Astrocyte of the hippocampus (primary cell): Measurements from ENCODE around the gene TOPAZ1.
A peak's percentile ranks its signal among the peaks of the same experiment; 100 is the strongest.

Experiments
- DNase-seq: peaks from one replicate; pipeline ENCODE4 v3.0.0; 2011; ENCODE audit warnings: low read depth, low spot score

The TOPAZ1 gene

DNA sequence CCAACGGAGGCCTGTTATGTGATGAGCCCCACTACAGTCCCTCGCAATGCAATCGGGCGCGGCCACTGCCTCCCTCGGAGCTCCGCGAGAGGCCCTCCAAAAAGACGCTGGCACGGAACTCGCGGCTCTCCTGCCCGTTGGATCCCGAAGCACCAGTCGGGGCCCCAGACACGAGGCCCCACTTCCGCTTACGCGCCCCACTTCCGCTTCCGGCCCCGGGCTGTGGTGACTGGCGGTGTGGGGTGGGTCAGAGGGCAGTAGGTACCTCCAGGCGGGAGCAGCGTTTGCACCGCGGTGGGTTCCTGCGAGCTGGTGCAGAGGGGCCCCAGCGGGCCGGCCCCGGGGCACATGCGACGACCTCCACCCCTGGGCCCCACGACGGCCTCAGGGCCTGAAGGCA, at the start of gene TOPAZ1:
TOPAZ1 (plus strand) TSS at position 181 of the 400 bp plus-strand sequence; CDS start at position 349, 168 bp downstream.
- no peak for DNase-seq

DNA sequence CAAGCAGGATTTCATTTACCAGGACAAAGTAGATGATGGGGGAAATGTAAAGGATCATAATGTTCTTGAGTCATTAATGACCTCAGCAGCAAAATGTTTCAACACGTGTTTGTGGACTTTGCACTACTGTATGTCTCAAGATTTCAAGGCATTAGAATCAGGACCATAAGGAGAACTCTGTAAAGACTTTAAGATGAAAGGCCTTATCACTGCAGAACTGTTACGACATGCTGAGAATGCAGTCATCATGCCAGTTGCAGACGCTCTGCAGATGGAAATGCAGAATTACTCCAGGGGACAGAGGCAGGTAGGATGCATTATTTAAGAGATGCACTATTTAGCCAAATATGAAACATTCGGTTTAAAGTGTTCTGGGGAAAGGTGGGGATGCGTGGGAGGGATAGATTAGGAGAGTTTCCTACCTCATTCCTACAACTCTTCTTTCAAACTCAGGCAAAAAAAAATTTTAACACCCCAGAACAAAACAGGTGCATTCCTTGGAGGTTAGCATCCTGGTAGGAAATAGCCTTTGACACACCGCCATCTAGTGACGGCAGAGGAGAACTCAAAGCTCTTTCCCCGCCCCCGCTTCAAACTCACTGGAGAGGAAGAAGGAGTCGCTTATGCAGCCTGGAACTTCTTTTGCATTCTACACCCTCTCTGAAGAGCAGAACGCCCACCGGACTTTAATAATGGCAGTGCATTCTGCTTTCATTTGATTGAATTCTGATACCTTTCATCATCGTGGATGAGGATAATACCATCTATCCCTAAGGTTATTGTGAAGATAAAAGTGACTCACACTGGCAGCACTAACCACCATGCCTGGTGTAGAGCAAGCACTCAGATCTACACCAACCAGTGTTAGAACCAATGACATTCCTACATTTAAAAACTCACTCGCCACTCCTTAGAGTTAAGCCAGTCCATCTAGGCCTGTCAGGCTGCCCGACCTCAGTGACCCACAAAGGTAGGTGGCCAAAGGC, 43.1 kb upstream of the TOPAZ1 start:
- peak; percentile 87 for DNase-seq

DNA sequence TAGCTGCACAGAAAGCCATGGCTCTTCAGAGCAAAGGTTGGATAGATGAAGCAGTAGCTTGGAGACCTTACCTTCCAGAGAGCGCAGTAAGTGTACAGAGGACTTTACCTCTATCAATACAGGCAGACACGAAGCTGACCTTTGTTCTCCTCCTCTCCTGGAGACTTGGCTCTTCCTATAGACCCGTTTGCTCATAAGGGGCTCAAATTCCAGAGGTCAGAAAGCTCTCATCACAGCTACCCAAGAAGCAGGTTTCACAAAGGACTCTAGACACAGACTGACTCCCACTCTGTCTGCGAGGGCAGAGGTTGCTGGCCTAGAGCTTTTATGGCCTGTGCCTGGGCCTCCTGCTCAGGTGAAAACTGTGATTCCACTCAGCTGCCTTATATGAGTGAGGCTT, 35.4 kb upstream of the TOPAZ1 start:
- DNase-seq, result no peak

DNA sequence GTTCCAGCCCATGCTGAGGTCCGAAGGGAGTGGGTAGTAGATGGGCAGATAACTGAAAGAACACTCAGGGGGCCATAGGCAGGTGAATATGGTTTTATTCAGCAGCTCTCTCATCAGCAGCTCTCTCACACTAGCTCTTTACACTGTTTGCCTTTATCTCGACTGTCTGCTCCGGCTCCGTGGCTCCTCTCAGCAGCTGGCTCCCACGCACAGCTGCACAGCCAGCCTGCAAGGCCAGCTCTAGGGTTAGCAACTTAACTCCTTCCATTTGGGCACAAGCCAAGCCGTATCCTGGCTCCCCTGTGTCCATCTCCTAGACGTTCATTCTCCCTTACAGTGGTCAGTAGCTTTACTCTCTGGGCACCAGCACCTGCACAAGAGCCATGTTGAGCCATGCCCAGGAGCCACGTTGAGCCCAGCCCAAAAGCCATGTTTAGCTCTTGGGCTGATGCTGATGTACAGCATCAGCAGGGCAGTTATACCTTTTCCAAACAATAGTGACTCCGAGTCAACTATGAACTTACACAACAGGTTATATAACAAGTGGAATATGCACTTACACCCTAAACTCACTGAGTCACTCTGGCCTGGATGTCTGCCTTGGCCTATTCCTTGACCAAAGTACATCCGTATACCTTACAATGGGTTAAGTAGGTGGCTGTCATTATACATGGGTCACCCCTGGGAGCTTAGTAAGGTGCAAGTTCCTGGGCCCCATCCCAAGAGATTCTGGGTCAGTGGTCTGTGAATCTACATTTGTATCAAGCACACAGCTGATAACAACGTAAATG, 34.6 kb upstream of the TOPAZ1 start:
- no peak for DNase-seq

DNA sequence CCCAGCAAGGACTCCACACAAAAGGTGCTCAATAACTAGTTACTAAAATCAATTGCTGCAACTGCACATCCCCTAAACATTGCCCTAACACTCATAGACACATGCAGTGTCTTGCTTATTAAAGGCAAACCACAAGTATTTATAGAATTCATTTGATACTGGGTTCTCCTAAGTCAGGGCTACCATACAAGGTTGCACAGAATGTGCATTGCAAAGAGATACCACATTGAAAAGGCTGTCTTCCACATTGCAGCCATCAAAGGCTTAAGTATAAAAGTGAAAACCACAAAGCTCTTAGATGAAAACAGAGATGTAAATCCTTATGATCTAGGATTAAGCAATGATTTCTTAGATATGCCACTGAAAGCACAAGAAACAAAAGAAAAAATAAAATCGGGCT, 33.6 kb upstream of the TOPAZ1 start:
- DNase-seq, result peak; percentile 42

DNA sequence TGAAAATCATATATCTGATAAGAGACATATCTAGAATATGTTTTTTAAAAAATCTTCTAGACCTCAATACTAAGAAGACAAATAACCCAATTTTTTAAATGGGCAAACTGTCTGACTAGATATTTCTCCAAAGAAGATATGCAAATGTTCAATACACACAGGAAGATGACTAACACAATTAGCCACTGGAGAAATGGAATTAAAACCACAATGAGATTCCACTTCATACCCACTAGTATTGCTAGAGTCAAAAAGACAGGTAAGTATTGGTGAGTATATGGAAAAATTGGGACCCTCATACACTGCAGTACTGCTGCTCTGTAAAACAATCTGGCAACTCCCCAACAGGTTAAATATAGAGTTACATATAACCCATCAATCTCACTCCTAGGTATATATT, 33.1 kb upstream of the TOPAZ1 start:
- peak; percentile 32 for DNase-seq

DNA sequence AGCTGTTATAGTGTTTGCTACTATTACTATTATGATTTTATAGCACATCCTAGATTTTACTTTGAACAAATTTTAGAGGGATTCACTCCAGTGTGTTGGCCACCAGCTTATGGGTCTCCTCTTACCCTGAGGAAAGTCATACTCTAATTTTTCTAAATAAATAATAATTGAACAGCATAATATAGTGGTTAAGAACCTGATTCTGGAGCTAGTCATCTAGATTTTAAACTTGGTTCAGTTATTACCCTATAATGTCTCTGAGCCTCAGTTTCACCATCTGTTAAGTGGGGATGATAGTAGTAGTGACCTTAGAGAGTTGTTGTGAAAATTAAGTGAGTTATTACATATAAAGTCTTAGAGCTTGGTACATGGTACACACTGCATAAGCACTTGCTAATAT, 30.7 kb upstream of the TOPAZ1 start:
- DNase-seq, result no peak

DNA sequence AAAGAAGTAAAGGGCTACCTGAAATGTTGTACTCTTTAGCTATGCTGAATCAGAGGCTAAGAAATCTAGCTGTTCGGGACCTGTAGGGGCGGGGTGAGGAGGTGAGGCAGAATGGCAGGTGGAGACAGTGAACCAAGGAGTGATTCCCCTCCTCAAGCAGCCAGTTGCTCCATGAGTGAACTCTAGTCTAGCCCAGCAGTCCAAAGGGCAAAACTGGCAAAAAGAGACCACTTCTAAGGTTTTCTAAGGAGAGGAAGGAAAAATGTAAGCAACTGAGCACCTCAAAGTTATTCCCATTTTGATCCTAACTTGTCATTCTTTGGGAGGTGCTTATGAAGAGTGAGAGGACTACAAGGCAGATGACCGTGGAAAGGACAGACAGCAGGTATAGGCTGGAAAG, 19.3 kb upstream of the TOPAZ1 start:
- no peak for DNase-seq

DNA sequence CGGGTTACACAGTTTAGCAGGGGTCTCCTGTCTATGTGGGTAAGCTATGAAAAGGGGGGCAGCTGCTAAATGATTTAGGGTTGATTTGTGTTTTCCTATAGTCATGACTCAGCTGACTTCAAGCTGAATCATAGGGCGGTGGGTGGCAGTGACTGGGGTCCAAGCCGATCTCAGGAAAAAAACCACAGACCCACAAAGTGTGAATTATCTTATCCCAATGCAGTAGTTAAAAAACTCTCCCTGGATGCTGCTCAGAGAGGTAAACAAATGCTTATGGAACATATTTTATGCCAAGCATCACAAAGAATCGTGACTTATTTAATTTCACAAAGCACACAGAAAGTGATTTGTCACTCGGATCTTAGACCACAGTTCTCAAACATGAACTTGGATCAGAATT, 18.4 kb upstream of the TOPAZ1 start:
- DNase-seq, result peak; percentile 36

DNA sequence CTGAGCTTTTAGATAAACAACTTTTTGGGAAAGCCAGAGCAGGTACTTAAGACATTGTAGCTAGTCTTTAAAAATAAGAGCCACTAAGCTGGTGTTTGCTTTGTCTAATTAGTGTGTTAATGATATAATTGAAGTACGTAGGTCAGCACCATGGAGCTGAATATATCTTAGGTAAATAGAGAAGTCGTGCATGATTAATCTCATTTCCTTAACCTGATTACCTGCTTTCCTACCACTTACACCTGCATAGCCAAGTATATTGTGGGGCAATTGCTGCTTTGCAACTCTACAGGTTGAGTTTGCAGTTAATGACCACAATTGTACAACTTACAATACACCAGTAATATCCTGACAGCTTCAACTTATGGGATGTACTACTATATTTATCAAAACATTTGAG, 17.6 kb upstream of the TOPAZ1 start:
- no peak for DNase-seq

DNA sequence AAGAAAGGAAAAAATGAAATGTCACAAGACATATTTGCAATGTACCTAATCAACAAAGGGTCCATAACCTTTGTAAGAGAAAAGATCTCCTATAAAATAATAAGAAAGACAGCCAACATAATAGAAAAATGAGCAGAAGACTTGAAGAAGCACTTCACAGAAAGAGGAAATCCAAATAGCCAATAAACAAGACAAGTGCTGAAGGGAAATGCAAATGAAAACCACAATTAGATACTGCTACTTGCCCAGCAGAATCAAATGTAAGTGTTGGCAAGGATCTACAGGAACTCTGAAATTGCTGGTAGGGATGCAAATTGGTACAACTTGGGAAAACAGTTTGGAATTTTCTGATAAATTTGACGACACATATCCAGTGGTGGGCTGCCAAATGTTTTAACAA, 15.1 kb upstream of the TOPAZ1 start:
- DNase-seq, result no peak

DNA sequence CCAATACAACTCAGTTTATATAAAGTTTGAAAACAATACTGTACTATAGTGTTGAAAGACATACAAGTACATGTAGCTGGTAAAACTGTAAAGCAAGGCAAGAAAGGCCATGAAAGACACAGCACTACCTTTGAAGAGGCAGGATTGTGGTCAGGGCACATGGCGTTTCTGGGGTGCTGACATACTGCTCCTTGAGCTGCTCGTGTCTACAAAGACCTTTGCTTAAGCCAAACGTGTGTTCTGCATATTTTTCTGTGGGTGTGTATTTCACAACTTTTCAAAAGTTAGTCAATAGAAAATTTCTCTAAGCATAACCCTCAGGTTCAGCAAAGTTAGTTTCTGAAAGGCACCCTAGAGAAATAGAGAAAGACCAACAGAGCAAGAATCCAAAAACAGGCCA, 14.1 kb upstream of the TOPAZ1 start:
- DNase-seq, result no peak

DNA sequence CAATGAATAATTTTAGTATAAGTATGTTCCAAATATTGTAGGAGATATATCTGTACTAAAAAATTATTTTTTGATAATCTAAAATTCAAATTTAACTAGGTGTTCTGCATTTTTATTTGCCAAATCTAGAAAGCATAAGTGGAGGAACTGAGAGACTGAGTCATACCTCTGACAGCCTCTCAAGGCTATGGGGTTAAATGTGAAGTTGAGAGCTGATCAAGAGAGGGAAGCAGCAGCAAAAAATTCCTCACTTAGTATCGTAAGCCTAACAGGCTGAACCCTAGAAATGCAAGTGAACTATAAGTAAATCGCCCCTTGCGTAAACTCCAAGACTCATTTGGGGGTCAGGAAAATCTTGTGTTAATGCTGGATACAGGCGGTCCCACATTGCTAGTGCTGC, 12.8 kb upstream of the TOPAZ1 start:
- no peak for DNase-seq

DNA sequence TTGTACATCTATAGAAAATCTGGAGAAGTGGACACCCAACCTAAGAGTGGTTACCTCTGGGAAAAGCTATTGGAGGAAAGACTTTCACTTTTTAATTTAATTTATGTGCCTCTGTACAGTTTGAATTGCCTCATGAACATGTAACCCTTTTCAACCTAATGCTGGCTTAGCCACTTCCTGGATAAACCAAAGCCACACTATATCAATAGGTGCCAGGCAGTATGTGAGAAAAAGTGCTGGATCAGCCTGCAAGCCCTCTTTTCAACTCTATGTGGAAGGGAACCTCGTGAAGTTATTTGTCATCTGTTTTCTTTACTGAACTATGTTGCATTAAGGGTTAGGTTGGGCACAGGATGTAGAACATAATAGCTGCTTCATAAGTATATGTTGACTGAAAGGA, 9.3 kb upstream of the TOPAZ1 start:
- no peak for DNase-seq

DNA sequence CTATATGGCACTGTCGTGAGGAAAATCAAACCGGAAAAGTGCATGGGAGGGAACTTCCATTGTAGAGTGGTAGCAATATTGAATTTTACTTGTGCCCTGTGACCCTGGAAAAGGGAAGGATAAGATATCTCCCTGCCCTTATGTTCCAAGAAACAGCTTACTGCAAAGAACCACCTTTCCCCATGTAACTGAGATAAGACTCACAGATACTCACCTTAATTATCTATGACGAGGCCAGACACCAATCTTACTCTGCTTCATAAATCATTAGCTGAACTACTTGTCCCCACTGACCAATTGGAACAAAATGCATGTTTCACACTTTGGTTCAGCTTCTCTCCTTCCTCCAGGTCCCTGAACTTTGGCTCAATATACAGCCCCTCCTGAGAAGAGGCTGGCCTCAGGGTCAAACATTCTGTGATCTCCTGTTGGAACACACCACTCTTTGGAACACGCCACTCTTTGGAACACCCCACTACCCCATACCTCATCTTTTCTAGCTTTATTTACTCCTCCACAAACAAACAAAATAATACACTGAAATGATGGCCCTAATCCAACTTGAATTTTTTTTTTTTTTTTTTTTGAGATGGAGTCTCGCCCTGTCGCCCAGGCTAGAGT, 6.9 kb upstream of the TOPAZ1 start:
- no peak for DNase-seq

DNA sequence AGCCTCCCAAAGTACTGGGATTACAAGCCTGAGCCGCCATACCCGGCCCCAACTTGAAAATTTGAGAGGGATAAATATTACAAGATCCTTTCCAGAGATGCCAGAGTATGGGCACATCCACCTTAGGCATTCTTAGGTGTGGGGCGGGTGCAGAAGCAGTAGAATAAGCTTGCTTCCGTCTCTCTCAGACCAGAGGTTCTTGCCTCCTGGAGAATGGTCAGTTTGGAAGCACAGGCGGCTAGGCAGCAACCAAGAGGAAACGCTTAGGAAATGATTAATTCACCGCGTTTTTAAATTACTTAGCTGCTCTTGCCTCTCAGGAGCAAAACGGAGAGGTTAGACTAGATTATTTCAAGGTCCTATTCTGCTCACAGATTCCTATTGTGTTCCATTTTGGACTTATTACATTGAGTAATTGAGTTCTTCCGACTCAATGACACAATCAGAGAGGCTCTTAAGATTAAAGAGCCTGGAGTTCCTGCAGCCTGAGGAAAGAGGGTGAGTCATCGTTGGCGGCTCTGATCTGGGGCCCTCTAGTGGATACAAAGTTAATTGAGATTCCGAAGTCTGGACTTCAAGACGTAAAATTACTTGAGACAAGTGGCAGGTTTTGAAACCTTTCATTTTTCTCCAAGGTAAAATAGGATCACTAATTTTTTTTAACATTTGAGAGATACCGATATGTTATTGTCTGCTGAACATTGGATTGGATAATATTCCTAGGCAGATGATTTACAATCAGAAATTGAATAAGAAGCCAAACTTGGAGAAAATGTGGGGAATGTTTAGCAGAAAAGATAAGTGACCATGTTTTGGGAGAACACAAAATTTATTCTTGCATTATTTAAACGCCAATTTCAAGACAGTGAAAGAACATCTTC, 5.8 kb upstream of the TOPAZ1 start:
- peak; percentile 91 for DNase-seq

DNA sequence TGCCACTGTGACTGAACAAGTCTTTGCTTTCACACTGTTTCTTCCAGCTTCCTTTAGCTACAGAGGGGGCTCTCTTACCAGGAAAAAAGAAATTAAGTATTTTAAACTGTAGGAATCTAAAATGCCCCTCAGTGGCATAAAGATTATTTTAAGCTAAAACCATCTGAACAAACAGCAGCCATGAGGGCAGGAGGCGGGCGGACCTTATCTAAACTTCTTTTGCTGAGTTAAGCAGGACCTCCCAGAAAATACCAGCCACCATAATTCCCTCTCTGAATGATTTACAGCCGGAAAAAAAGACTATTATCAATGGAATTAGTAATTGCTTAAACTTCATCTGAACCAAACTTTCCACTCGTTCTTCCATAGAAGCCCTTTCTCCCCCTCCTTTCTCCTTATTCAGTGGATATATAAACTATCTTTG, 5.2 kb upstream of the TOPAZ1 start:
- no peak for DNase-seq

DNA sequence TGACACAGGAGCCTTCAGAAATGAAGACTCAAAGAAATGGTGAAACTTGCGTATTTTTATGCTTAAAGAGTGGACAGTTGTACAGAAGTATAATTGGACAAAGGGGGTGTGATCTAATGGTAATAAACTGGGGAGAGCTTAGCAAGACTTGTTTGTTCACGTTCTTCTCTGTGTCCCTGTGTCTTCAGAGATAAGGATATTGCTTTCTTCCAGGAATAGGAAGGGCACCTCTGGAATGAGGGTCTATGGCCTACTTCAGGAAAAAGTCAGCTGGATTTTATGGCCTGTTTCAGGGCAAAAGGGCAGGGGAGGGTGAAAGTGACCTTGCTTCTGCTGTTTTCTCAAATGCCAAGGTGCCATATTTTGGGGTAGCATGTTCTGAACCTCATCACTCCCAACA, 4.5 kb upstream of the TOPAZ1 start:
- DNase-seq, result no peak

DNA sequence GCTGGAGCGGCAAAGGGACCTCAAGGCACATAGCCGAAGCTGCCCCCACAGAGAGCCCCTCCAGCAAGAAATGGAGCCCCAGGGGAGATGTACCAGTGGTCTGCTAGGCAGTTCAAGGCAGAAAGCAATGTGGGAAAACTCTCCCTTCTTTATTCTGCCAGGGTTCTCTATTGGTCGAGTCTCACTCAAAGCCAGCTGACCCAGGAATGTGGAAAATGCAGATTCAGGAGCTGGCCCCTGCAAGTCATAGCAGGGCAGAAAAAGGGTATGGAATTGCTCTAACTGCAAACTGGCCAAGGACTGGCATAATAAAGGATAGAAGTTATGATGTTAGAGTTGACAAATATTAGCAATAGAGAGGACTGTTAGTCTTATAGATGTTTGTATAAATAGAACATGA, 4.0 kb upstream of the TOPAZ1 start:
- DNase-seq, result no peak

DNA sequence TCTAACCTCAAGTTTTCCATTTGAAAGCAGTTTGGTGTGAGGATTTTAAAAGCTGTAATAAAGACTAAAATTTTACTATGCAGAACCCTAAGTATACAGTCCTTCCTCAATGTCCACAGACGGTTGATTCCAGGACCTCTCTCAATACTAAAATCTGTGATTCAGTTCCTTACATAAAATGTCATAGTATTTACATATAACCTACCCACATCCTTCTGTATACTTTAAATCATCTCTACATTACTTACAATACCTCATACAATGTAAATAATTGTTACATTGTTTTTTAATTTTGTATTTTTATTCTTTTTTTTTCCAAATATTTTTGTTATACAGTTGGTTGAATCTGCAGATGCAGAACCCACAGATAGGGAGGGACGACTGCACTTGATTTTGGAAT, 2.8 kb upstream of the TOPAZ1 start:
- DNase-seq, result no peak

DNA sequence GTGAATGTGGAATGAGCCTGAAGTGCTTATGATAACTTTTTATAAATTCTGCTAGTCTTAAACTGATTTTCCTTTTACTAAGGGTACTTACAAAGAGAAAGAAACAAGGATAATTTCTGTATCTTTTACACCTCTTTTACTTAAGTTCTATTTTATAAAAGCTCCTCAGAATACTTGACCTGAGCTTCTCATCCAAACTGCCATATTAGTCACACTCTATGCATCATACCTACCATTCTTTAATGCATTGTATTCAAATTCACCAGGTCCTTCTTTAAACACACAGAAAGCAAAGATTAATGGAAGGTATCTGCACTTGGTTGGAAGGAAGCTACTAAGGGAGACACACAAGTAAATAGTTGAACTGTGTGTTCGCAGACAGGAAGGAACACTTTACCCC, 1.6 kb upstream of the TOPAZ1 start:
- no peak for DNase-seq
